NCI-H1694 (cell line): ENCODE data around the gene RRBP1.

Source experiments
- DNase-seq: peaks from one replicate; lab custom pipeline; 2025; lab: John Stamatoyannopoulos, UW

RRBP1 gene

DNA sequence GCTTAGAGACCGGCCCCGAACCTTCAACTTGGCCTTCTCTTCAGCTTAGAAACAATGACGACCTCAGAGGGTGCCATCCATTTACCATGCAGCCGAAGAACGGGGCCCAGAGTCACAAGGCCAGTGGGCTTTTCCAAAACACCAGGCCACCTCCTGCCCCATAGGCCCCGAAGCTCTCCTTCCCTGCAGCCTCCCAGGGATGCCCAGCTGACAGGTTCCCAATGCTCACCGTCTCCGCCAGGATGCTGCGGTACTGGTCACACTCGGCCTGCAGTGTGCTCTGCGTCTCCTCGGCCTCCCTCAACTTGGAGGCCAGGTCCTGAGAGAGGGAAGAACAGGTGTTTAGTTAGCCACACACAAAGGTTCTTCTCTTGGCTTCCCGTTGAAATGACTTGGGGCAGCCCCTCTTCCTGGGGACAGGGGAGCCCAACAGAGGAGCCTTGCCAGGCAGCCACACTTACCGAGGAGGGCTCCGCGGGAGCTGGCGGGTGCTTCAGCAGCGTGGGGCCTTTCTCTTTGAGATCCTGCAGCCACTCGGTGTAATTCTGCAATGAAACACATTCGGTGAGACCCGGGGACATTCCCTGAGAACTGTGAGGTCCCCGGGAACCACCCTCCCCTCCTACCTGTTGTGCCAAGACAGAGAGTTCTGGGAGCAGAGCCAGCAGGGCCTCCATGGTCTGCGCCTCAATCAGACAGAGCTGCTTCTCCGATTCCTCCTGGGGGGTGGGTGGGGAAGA, 60.6 kb downstream of the RRBP1 start:
- DNase-seq = no peak

DNA sequence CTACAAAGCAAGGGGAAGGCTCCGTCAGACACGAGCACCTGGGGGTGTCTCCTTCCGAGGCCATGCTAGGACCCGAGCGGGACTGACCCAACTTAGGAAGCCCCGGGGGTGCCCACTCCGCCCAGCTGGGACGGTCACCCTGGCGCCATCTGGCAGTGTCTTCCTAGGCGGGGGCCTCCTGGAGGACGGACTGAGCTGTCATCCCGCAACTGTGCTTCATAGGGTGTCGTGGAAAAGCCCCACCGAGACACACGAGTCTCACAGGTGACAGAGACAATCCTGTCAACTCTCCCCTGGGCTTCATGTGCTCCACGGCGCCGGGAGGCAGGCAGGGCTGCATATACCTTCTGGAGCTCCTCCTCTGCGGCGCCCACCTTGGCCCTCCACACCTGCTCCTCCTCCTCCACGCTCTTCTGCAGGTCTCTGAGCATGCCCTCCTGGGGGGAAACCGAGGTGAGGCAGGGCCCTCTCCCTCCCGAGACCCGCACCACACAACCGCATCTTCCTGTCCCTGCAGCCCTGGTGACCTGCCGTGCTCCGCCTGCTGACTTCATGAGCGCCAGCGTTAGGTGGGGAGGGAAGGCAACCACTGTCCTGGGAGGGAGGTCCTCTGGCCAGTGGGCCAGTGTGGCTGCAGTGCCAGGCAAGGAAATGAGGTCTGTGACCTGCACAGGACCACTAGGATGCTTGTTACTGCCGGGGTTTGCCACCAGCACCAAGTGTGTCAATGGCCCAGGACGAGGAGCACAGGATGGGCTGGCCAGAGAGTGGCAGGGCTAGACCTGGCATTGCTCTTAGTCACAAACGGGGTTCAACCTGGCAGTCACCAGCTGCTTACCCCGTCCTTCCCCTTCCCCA, 61.4 kb downstream of the RRBP1 start:
- no peak for DNase-seq

DNA sequence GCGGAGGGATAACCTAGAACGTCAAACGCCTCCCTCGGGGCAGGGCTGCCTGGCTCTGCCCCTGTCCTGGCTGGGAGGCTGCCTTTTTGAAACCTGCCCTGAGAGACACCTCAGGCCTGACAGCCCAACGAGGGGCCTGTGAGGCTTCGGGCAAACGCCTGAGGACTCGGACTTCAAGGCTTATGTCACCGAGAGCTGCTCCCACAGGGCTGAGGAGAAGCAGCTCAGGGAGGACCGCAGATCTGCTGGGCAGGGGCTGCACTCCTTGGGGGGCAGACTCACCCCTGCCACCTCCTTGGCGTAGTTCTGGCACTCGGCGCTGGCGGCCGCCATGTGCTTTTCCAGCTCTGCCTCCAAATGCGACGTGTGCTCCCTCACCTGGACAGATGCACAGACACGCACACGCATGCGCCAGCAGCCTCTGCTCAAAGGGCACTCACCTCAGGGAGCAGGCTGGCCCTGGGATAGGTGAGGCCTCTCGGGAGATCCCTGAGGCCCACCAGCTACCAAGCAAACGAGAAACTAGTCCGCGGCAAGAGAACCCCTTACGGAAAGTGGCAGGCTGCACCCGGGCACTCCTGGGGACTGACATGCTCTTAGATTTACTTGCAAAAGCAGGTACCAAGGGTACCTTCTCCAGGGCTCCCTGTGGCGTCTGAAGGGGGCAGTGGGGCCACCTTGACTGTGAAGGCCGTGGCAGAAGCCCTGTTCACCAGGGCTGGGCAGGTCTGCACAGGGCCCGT, 62.5 kb downstream of the RRBP1 start:
- no peak for DNase-seq

DNA sequence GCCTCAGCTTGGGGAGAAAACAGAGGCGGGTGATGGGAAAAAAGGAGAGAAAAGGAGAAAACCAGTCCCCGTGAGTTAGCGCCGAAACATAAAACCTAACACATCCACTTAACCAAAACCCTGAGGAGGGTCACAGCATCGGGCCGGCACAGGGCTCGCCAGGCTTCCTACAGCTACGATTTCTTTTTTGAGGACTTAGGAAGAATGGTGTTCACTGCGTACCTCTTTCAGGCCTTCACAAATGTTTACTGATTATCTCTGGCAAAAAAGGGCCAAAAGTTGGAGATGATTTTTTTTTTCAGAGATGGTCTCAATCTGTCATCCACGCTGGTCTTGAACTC, 63.4 kb downstream of the RRBP1 start:
- DNase-seq = no peak

DNA sequence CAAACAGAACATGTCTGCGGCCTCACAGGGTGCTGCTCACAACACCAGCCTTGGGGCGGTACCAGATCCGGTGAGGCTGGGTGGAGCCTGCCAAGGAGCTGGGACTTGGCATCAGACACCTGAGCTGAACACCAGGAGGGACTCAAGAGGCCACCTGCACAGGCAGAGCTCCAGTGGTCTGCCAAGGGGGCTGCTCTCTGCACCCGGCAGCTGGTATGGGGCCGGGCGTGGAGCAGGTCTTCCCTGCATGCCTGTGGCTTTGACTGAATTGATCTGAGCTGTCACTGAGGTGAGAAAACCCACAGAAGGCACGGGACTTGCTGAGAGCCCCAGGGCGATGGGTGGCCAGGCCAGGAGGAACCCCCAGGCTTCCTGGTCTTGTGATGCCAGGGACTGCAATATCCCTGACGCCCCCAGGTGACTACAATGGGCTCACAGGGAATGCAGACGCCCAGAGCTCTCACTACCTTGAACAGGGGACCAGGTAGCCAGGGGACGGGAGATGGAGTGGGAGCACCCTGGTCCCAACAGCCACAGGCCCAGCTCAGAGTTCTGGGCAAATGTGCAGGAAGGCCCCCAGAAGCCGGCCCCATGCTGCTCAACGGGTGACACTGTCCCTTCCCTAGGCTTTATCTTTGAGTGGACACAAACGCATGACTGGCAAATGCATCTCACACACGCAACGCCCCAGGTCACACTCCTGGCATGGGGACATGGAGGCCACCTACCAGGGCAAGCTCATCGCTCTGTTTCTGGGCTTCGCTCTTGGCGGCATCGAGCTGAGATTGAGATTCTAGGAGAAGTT, 64.0 kb downstream of the RRBP1 start:
- no peak for DNase-seq

DNA sequence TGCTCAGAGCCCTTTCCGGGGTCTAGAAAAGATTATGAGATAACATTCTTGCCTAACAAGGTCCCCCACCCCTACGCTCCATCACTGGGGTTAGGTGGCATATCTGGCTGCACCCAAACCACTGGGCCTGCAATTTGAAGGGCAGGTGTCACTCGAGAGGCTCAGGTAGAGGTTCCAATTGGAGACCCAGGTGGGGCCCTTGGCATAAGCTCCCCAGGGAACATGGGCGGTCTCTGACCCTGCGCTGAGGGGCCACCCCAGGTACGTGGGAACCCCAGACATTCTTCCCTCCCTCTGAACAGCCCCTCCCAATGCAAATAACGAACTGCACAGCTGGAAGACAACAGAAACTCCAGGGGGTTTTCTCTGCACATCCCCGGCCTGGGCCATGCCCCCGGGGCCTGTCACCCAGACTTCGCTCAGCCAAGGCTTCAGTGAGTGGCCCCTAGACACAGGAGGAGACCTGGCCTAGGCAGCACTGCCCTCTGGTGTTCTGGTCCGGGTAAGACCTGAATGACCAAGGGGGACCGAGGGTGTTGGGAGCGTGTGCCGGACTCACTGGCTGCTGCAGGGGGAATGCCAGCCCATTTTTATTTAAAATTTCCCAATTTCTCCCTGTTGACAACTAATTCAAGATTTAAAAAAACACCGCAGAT, 64.7 kb downstream of the RRBP1 start:
- peak; percentile 9 for DNase-seq

DNA sequence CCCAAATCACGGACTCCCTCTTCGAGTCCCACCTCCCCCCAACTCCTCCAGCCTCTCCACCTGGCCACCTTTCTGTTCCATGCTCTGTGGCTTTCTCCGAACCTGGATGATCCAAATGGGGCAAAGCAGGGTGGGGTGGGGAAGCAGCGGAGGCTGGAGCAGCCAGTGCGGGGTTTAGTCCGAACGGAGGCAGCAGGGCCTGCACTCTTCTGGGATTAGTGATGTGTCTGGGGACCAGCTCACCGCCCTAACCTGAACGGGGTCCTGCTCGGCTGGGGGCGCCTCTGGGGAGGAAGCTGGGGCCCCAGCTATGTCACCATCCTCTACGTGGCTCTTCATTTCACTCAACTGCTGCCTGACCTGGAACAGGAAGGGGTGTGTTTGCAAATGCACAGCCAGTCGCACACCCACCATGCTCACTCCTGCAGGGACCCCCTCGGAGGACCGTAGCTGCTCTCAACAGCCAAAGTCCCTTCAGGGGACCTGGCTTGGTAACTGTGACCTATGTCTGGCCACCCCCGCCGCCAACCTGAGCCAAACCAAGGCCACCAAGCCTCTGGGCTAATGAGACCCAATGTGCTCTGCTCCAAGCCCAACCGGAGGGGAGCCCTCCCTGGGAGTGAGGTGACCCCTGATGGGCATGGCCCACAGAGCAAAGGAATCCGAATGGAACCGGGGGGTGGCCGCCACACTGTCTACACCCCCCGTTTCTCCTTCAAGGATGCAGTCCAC, 65.4 kb downstream of the RRBP1 start:
- no peak for DNase-seq

DNA sequence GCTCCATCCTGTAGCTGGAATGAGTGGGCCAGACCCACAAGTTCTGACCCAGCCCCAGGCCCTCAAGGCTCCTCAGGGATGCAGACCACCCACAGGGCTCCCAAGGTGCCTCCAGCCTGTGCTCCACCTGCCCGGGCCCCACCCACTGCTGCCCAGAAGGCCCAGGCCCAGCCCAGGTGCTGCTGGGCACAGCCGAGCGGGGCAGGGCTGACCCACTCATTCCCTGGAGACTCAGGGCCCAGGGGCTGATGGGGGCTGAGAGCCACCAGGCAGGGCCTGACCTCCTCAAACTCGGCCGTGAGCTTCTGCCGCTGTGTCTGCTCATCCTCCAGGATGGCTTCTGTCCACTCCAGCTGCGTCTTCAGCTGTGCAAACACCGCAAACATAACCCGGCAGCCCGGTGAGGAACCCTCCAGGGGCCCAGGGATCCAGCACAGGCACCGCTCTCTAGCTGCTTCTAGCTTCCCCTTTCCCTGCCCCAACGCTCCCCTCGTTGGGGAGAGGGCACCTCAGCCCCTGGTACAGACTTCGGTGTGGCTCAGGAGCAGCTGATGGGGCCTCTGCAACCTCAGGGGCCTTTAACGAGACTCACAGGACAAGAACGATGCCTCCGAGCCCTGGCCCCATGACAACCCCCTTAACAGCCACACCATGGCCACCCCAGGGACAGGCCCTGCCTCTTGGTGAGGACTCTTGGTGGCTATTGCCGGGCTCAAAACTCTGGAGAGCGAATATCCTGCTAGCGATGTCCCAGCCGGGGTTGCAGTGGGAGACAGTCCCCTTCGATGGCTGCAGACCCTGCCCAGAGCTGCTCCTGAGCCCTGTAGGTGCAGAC, 66.2 kb downstream of the RRBP1 start:
- no peak for DNase-seq

DNA sequence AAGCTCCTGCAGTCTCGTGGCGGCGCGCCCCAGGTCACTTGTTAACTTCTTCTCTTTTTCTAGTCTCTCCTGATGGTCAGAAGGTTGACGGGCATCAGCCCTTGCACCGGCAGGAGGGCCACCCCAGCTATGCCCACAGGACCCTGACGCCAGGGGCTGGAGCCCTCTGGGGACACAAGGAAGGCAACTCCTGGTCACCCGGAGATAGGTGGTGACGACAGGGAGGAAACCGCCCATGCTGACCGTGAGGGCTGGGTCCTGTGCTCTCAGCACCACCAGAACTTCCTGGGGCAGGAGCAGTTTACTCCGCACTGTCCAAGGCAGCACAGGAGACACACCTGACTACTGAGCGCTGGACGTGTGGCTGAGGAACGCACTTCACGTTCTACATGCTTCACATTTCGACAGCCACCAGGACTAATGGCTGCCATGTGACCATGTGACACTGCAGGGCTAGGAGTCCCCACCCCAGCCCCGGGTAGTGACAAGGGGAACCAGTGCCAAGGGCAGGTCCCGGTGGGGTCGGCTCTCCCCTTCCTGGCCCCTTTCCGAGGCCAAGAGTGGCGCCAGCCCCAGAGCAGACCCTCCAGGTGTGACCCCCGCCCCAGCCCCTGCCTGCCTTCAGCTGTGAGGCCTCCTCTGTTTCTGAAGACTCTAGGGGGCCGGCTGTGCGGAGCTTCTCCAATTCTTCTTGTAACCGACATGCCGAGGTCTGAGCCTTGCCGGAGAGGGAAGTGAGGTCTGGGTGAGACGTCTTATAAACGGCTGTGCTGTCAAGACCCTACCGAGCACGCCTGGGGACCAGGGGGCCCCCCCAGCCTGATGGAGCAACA, 67.0 kb downstream of the RRBP1 start:
- DNase-seq = no peak

DNA sequence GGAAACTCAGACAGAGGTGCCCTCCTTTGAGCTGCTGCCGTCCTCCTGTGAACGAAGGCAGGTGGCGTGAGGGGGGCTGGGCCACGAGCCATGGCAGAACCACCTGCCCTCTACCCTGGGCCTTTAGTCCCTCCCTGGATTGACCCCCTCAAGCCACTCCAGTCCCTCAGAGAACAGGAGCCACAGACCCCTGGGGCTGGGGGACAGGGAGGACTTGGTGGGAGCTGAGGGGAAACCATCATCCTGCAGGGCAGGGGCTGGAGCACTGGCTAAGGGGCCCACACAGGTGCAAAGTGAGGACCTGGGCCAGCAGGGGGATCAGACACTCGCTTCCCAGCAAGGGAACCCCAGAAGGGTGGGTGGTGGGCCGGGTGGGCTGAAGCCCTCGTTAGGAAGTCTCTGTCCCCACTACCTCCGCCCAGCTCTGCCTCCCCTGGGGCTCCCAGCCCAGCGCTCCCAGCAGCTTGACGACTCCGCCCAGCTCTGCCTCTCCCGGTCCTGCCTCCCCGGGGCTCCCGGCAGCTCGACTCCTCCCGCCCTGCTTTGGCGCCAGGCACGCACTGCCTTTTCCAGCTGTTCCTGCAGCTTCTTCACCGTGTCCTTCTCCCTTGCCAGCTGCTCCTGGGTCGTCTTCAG, 67.7 kb downstream of the RRBP1 start:
- DNase-seq = peak; percentile 10

DNA sequence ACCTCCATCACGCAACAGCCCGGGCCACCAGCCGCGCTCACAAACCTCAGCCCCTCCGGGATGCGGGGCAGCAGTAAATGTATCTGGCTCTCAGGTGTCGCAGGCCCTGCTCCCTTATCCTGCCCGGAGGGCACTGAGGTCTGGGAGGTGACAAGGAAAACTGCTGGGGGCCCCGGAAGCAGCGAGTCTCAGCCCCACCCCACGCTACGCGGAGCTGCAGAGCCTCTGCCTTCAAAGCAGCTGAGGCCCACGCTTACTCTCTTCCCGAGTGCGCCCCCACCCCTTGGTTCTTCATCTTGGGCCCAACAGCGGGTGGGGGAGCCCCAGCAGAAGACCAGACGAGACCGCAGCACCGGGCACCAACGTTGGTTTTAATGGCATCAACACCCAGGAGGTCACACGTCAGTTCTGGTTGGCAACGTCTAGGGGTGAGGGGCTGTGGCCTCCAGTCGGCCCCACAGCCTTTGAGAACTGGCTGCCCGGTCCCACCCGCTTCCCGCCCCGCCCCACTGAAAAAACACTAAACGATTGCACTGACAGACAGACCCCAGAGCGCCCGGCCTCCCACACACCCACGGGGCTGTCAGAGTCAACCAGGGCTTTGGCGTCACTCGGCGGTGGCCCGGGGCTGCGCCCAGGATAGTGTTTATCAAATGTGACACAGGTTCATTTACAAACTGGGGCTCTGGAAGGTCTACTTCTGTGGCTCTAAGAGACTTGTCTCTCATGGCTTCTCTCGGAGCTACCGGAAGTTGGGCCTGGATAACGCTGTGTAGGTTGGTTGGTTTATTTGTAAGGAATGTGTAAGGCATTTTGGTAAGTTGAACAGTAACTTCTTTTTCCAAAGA, 68.5 kb downstream of the RRBP1 start:
- no peak for DNase-seq

DNA sequence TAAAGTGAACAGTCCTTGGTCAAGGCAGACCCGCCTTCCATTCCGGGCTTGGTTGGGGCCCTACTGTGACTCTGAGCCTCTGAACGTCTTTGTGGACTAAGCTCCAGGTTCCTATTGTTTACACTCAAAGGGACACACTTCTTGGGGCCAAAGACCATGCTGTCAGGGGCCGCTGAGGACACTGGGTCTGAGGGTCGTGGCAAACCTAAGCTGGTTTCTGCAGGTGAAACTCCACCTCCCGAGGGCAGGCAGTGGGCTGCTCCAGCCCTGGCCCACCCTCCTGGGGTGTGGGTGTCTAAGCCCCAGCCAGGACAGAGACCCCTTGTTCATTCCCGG, 69.1 kb downstream of the RRBP1 start:
- no peak for DNase-seq

DNA sequence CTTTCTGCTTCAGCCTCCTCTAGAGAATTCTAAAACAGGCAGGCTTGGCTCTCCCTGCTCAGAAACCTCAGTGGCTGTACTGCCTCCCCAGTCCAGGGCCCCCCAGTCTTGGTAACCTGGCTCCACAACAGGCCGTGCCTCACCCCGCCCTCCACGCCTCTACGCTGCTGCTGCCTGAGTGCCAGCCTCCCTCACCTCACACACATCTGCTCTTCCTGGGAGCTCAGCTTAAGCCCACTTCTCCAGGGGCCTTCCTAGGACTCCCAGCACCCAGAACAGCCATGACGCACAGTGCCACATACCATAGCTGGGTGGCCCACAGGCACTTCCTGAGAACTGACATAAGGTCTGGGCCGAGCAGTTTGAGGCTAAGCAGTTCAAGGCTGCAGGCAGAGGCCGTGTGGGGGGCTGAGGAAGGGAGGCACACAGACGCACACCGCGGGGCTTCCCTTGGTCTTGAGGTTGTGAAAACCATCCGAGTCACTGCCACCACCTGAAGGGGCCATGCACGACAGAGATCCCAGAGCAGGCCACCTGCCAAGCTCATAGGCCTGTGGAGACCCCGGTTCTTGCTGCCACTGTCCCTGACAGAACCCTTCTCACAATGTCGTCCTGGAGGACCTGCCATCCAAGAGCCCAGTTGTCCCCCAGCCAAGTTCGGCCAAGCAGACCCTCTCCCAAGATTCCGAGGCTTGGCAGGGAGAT, 69.6 kb downstream of the RRBP1 start:
- no peak for DNase-seq

DNA sequence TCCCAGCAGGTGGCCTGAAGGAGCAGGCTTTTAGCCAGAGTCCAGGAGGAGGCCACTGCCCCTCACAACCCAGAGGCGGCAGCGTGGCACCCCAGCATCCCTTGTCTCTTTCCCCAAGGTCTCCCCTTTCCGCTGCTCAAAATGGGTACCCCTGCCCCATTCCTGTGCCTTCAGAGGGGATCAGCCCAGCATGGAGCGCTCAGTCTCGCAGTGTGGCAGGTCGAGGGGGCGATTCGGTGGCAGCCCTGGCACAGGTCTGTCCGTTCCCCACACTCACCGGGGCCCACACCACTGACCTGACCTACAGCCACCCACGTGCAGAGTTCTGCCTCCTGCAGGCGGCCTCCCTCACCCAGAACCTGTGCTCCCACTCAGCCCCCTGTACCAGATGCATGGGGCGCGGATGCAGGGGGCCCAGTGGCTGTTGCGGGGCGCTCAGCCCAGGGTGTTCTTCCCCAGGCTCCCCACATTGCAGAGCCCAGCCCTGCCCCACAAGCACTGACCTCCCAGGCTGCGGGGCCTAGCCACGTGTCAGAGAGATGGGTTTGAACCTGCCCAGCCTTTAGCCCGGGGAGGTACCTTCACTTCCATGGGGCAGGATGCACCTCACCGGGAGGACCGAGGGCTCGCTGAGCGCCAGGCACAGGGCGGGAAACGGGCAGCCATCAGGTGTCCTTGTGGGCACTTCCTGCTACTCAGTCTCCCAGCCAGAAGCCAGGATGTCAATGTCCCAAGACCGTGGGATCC, 70.3 kb downstream of the RRBP1 start:
- DNase-seq = no peak

DNA sequence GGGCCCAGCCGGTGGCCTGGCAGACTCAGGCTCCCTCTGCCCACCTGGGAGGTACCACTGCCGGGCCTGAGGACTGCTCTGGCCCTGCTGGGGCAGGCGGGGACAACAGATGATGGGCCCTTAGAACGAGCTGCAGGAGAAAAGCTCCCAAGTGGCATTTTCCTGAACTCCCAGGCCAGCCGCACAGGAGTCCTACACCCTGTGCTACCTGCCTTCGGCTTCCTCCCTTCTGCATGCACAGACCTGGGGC, 70.8 kb downstream of the RRBP1 start:
- no peak for DNase-seq

DNA sequence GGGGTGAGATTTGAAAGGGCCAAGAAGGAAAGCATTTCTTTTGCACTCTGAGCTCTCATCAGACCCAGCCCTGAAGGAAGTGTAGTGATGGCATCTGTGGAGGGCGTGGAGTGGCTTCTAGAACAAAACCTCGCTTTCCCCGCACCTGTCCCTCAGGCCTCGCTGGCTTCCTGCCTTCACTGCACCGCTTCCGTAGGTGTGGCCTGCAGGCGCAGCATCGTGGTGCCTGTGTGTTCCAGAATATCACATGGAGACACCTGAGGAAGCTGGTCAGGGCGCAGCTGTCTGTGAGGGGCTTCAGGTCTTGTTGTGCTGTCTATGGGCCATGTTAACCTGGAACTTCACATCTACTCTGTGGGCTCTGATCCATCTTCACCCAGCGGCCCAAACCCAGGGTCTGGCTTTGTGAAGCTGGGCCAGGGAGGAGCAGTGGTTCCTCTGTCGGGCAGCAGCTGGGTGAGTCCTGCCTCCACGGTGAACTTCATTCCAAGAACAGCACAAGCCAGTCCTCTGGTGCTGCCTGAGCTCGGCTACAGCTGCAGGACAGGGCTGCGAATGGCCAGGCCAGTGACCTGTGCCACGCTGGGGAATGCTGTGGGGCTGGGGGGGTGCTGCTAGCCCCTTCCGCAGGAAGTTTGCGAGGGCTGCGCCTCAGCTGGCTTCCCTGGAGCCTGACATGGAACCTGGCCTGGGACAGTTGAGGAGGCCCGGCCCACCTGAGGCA, 71.3 kb downstream of the RRBP1 start:
- no peak for DNase-seq
